ENCODE data around the gene RBM18. TPM values are rescaled to one million over a fixed set of nuclear protein-coding genes. Genes with fewer than 3 reads are reported as not detected.

Gene RBM18
- total RNA-seq, 2 donors from 2014 or later: 21.5 TPM

DNA sequence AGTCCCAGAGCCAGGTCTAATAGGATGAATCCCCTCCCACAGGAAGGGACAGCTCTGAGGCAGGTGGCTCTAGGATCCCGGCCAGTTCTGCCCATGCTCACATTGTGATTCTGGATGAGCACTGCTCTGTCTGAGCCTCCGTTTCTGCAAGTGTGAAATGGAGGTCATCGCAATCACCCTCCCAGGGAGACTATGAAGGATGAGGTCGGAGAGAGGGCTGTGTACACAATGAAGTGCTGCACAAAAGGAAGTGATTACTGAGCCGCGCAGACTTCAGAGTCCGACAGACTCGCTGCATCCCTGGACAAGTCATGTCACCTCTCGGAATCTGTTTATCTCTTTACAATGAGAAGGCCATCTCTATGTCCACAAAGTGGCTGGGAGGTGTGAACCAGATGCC lies 57.5 kb downstream of the RBM18 start:
- no peak overlapping the region for H3K27ac ChIP-seq
- H3K4me3 ChIP-seq: no peak overlapping the region
- no peaks in the 10 kb centered on the region for H3K4me1 ChIP-seq
- no peak for DNase-seq
- no peaks in the 10 kb centered on the region for H3K36me3 ChIP-seq
- intact Hi-C loops (cut with DNase I): no loop called here
- H3K9ac ChIP-seq (ENCODE audit: low read depth in 2 of 2, low read length in 2 of 2): no peak overlapping the region
- no peaks in the 10 kb centered on the region for H3K9me3 ChIP-seq
- peaks cover 10% of the 10 kb centered on the region for H3K27me3 ChIP-seq
- TF ChIP-seq, protein P1, sequence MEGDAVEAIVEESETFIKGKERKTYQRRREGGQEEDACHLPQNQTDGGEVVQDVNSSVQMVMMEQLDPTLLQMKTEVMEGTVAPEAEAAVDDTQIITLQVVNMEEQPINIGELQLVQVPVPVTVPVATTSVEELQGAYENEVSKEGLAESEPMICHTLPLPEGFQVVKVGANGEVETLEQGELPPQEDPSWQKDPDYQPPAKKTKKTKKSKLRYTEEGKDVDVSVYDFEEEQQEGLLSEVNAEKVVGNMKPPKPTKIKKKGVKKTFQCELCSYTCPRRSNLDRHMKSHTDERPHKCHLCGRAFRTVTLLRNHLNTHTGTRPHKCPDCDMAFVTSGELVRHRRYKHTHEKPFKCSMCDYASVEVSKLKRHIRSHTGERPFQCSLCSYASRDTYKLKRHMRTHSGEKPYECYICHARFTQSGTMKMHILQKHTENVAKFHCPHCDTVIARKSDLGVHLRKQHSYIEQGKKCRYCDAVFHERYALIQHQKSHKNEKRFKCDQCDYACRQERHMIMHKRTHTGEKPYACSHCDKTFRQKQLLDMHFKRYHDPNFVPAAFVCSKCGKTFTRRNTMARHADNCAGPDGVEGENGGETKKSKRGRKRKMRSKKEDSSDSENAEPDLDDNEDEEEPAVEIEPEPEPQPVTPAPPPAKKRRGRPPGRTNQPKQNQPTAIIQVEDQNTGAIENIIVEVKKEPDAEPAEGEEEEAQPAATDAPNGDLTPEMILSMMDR (IDR thresholded peaks at IDR 0.05): no peak

DNA sequence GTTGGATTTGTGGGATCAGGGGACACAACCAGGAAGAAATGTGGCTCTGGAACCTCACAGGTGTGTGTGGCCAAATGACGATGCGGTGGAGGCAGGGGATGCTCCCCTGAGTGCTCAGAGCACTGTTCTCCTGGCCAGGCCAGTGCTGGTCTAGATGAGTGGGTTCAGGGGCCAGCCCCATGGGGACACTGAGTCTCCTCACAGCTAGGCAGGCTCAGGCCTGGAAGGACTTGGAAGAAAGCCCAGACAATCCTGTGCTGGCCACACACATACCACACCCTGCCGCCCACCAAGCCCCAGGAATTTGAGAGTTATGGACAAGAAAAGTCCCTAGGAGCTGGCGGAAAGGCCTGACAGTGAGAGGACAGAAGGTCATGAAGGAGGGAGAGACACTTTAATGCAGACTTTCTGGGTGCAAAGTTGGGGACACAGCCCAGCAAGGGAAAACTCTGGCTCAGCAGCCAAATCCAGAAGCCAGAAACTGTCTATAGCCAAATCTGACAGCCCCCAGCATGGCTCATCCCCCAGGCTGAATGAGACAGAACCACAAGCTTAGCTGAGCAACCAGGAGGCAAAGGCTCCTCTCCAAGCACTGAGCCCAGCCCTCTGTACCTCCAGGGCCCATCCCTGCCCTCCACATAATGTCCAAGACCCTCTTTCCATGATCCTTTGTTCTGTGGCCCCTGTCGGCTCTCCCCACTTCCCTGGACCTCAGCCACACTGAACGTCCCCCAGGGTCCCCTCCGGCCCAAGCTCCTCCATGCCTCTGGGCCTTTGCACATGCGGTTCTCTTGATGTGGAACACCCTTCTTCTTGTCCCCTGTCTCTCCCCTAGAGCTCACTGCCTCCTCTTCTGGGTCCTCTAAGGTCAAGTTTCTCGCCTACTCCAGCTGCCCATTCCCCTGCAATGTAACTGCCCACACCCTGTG lies 58.3 kb downstream of the RBM18 start:
- Histone ChIP-seq H3K27ac (no peak overlapping the region), H3K27me3 (peaks cover 3% of the 10 kb centered on the region), H3K4me1 (no peaks in the 10 kb centered on the region), H3K36me3 (no peaks in the 10 kb centered on the region), H3K9ac (ENCODE audit: low read depth in 2 of 2, low read length in 2 of 2) (no peak overlapping the region), H3K4me3 (no peak overlapping the region), H3K9me3 (no peaks in the 10 kb centered on the region)
- intact Hi-C loops (cut with DNase I): no loop called here
- TF ChIP-seq, protein P1 (IDR thresholded peaks at IDR 0.05): no peak
- no peak for DNase-seq

DNA sequence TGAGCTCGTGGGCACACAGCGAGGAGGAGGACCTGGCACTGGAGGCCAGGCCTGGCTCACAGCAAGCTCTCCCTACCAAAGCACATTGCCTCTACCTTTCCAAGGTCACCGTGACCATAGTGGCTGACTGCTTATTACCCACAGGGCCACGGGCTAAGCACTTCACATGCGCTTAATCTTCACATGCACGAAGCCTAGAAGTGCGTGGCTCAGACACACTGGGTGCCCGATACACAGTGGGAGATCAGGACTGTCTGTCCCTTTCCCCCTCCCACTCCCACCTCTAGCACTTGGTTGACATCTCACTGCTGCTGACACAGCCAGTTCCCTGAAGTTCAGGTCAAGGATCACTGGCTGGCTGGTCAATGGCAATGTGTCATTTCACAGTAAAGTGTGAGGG lies 59.5 kb downstream of the RBM18 start:
- no peak for DNase-seq
- no peaks in the 10 kb centered on the region for H3K36me3 ChIP-seq

DNA sequence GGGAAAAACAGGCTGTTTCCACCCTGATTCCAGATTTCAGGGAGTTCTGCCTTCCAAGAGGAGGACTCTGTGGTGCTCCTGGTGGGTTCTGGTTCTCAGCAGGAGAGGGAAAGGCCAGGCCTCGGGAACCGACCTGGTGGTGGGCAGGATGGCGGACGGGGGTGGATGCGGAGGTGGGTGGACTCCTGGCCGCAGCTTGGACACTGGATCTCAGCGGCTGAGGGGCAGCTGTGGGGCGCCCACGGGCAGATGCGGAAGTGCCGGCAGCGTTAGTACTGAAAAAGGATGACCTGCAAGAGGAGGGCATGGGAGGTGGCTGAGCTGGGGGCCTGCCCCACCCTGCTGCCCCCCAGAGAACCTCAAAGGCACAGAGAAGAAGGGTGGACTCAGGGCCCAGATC lies 60.1 kb downstream of the RBM18 start:
- no peaks in the 10 kb centered on the region for H3K27me3 ChIP-seq
- no peak overlapping the region for H3K9ac ChIP-seq (ENCODE audit: low read depth in 2 of 2, low read length in 2 of 2)
- TF ChIP-seq, protein P1 (IDR thresholded peaks at IDR 0.05): no peak
- no peak overlapping the region for H3K4me3 ChIP-seq
- intact Hi-C loops (cut with DNase I): no loop called here
- H3K9me3 ChIP-seq: no peaks in the 10 kb centered on the region
- H3K4me1 ChIP-seq: no peaks in the 10 kb centered on the region
- H3K27ac ChIP-seq: no peak overlapping the region
- no peaks in the 10 kb centered on the region for H3K36me3 ChIP-seq
- no peak for DNase-seq

More for the DNA sequence above, 59.5 kb downstream of the RBM18 start:
- no peaks in the 10 kb centered on the region for H3K4me1 ChIP-seq
- no peak overlapping the region for H3K4me3 ChIP-seq
- H3K27me3 ChIP-seq: no peaks in the 10 kb centered on the region
- no peak overlapping the region for H3K27ac ChIP-seq
- no peaks in the 10 kb centered on the region for H3K9me3 ChIP-seq
- no peak overlapping the region for H3K9ac ChIP-seq (ENCODE audit: low read depth in 2 of 2, low read length in 2 of 2)
- intact Hi-C loops (cut with DNase I): no loop called here
- TF ChIP-seq, protein P1 (IDR thresholded peaks at IDR 0.05): no peak

DNA sequence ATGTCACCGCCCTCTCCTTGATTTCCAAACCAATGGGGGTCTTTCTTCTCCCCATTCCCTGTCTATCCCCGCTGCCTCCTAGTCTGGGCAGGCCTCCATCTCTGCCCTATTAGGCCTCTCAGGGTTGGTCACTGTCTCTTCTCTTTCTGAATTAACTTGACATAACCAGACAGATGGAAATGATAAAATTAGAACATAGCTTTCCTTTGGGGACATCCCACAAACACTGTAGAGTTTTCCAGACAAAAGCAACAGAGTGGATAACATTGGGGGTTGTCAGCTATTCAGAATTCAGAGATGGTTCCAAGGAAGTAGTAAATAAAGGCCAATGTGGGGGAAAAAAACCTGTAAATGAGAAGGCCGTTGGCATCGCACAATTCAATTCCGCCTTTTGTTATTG lies 60.6 kb downstream of the RBM18 start:
- H3K9me3 ChIP-seq: no peaks in the 10 kb centered on the region
- H3K27ac ChIP-seq: no peak overlapping the region
- TF ChIP-seq, protein P1 (IDR thresholded peaks at IDR 0.05): no peak
- intact Hi-C loops (cut with DNase I): no loop called here
- DNase-seq: no peak
- H3K36me3 ChIP-seq: no peaks in the 10 kb centered on the region
- H3K9ac ChIP-seq (ENCODE audit: low read depth in 2 of 2, low read length in 2 of 2): no peak overlapping the region
- H3K27me3 ChIP-seq: no peaks in the 10 kb centered on the region
- H3K4me3 ChIP-seq: no peak overlapping the region
- no peaks in the 10 kb centered on the region for H3K4me1 ChIP-seq

Measured in colonic mucosa (tissue), 4 donors.